Dendritic cell treated with granulocyte-macrophage colony-stimulating factor and Interleukin-4, amounts not matched to agents 40 ng/mL and 50 ng/mL, for 4 days (primary cell): Measurements from ENCODE around the gene ZFP36L1.
A peak's percentile ranks its signal among the peaks of the same experiment; 100 is the strongest.

Source experiments
- H3K27ac Mint-ChIP-seq: one replicate; pipeline ENCODE4 v1.8.0; 2022; ENCODE audit warnings: mild to moderate bottlenecking, mixed read lengths
- H3K27me3 Mint-ChIP-seq: one replicate; pipeline ENCODE4 v1.8.0; 2022; ENCODE audit warnings: mild to moderate bottlenecking, mixed read lengths
- H3K36me3 Mint-ChIP-seq: one replicate; pipeline ENCODE4 v1.8.0; 2022; ENCODE audit warnings: low read depth, mixed read lengths
- H3K4me1 Mint-ChIP-seq: one replicate; pipeline ENCODE4 v1.8.0; 2022; ENCODE audit warnings: low read depth, mixed read lengths
- H3K4me3 Mint-ChIP-seq: one replicate; pipeline ENCODE4 v1.8.0; 2022; ENCODE audit warnings: mild to moderate bottlenecking, moderate library complexity, mixed read lengths
- H3K9me3 Mint-ChIP-seq: one replicate; pipeline ENCODE4 v1.8.0; 2022; ENCODE audit warnings: mixed read lengths
- intact Hi-C: fragments of 100-400 bp; cut with micrococcal nuclease; formaldehyde crosslinking; loops from one replicate; pipeline ENCODE4 v1.15.0; 2022

The ZFP36L1 gene

GRCh38 chr14:68788275-68788995 is 4.4 kb downstream of the ZFP36L1 start:
- Mint-ChIP-seq H3K36me3 (peaks cover 75% of the 10 kb centered on the region), H3K27ac (peak overlapping the region; percentile 100), H3K27me3 (no peaks in the 10 kb centered on the region), H3K4me1 (peaks cover 53% of the 10 kb centered on the region), H3K9me3 (no peaks in the 10 kb centered on the region), H3K4me3 (peak overlapping the region; percentile 99)
- intact Hi-C loops = loop anchor here (2.0 to 10.0 kb wide), 6 partner anchors 46 to 540 kb away; no protein-coding TSS in a partner anchor

GRCh38 chr14:68787092-68787992 is 5.5 kb downstream of the ZFP36L1 start:
- Mint-ChIP-seq H3K36me3 (peaks cover 64% of the 10 kb centered on the region), H3K4me1 (peaks cover 58% of the 10 kb centered on the region), H3K4me3 (peak overlapping the region; percentile 51), H3K9me3 (no peaks in the 10 kb centered on the region), H3K27me3 (peaks cover 1% of the 10 kb centered on the region), H3K27ac (peak overlapping the region; percentile 88)
- intact Hi-C loops = loop anchor here (5.0 to 10.0 kb wide), 5 partner anchors 45 to 313 kb away; no protein-coding TSS in a partner anchor

- intact Hi-C loops = loop anchor here (5.0 to 10.0 kb wide), 5 partner anchors 44 to 312 kb away; no protein-coding TSS in a partner anchor
- Mint-ChIP-seq H3K36me3 (peaks cover 57% of the 10 kb centered on the region), H3K27me3 (peaks cover 2% of the 10 kb centered on the region), H3K27ac (peak overlapping the region; percentile 88), H3K4me3 (peak overlapping the region; percentile 51), H3K9me3 (no peaks in the 10 kb centered on the region), H3K4me1 (peaks cover 63% of the 10 kb centered on the region)
These were observed 6.3 kb downstream of the ZFP36L1 start for GRCh38 chr14:68786491-68787091.

GRCh38 chr14:68785534-68786490 is 7.1 kb downstream of the ZFP36L1 start:
- H3K4me1 Mint-ChIP-seq = peaks cover 70% of the 10 kb centered on the region
- H3K27me3 Mint-ChIP-seq = peaks cover 2% of the 10 kb centered on the region
- no peak overlapping the region for H3K4me3 Mint-ChIP-seq
- H3K36me3 Mint-ChIP-seq = peaks cover 49% of the 10 kb centered on the region
- no peaks in the 10 kb centered on the region for H3K9me3 Mint-ChIP-seq
- H3K27ac Mint-ChIP-seq = peak overlapping the region; percentile 88
- intact Hi-C loops = loop anchor here (5.0 to 10.0 kb wide), 5 partner anchors 44 to 311 kb away; no protein-coding TSS in a partner anchor

DNA sequence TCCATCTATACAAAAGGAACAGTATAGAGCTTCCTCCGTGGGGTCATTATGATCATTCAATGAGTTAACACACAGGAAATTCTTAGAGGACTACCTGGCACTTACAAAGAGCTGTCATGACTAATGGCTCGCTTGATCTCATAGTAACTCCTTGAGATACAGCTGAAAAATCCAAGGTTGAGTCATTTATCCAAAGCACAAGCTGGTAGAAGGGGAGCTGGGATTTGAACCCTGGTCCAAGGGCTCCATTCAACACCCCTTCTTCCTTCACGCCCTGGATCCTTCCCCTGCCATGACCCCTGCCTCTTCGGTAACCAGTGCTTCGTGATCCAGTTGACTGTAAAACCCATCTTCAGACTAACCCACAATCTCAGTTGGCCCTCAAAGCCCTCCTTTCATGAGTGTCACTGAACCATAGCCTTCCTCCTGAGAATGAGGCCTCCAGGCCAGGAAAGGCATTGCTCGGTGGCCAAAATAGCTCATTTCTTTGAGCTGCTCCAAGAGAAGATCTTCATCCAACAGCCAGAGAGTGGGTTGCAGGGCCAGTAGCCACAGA is 7.8 kb downstream of the ZFP36L1 start:
- Mint-ChIP-seq H3K9me3 (no peaks in the 10 kb centered on the region), H3K4me1 (peaks cover 70% of the 10 kb centered on the region), H3K36me3 (peaks cover 41% of the 10 kb centered on the region), H3K4me3 (no peak overlapping the region), H3K27ac (peak overlapping the region; percentile 88), H3K27me3 (peaks cover 2% of the 10 kb centered on the region)
- intact Hi-C loops = loop anchor here (5.0 to 10.0 kb wide), 5 partner anchors 43 to 310 kb away; no protein-coding TSS in a partner anchor

- intact Hi-C loops = loop anchor here (10.0 kb wide), 2 partner anchors 180 to 310 kb away; no protein-coding TSS in a partner anchor
- H3K36me3 Mint-ChIP-seq = peaks cover 34% of the 10 kb centered on the region
- H3K4me3 Mint-ChIP-seq = no peak overlapping the region
- H3K27me3 Mint-ChIP-seq = peaks cover 2% of the 10 kb centered on the region
- H3K9me3 Mint-ChIP-seq = no peaks in the 10 kb centered on the region
- H3K27ac Mint-ChIP-seq = no peak overlapping the region
- peaks cover 70% of the 10 kb centered on the region for H3K4me1 Mint-ChIP-seq
These were observed 8.5 kb downstream of the ZFP36L1 start for GRCh38 chr14:68784226-68784910.

- intact Hi-C loops = loop anchor here (10.0 kb wide), 2 partner anchors 179 to 309 kb away; no protein-coding TSS in a partner anchor
- Mint-ChIP-seq H3K4me1 (peaks cover 64% of the 10 kb centered on the region), H3K4me3 (no peak overlapping the region), H3K36me3 (peaks cover 27% of the 10 kb centered on the region), H3K27ac (no peak overlapping the region), H3K9me3 (no peaks in the 10 kb centered on the region), H3K27me3 (peaks cover 5% of the 10 kb centered on the region)
These were observed 9.2 kb downstream of the ZFP36L1 start for GRCh38 chr14:68783408-68784225.

GRCh38 chr14:68782091-68782981 is 10.5 kb downstream of the ZFP36L1 start:
- Mint-ChIP-seq H3K4me1 (peaks cover 58% of the 10 kb centered on the region), H3K4me3 (no peak overlapping the region), H3K36me3 (peaks cover 14% of the 10 kb centered on the region), H3K9me3 (no peaks in the 10 kb centered on the region), H3K27ac (peak overlapping the region; percentile 30), H3K27me3 (peaks cover 6% of the 10 kb centered on the region)
- intact Hi-C loops = loop anchor here (10.0 kb wide), 2 partner anchors 178 to 308 kb away; no protein-coding TSS in a partner anchor

- Mint-ChIP-seq H3K27me3 (peaks cover 6% of the 10 kb centered on the region), H3K9me3 (no peaks in the 10 kb centered on the region), H3K36me3 (peaks cover 5% of the 10 kb centered on the region), H3K4me1 (peaks cover 49% of the 10 kb centered on the region), H3K4me3 (no peak overlapping the region), H3K27ac (peak overlapping the region; percentile 92)
- intact Hi-C loops = loop anchor here (10.0 kb wide), 2 partner anchors 177 to 307 kb away; no protein-coding TSS in a partner anchor
These were observed 11.5 kb downstream of the ZFP36L1 start for GRCh38 chr14:68781161-68782021.
